ENCODE data around the gene KCNA1.

Gene KCNA1

GRCh38 chr12:4959381-4959780 is 49.7 kb downstream of the KCNA1 start:
- Histone ChIP-seq H3K79me2 (ENCODE audit: low read length) (no peaks in the 10 kb centered on the region), H3K9me3 (replicated peaks; ENCODE audit: insufficient read depth, low read length) (no peaks in the 10 kb centered on the region), H3K27me3 (replicated peaks; ENCODE audit: insufficient read depth, low read length) (no peaks in the 10 kb centered on the region), H3K4me3 (ENCODE audit: low read length) (no peak overlapping the region), H4K20me1 (ENCODE audit: insufficient read depth, low read length) (no peaks in the 10 kb centered on the region), H3F3A (ENCODE audit: insufficient read depth, low read length) (no peaks in the 10 kb centered on the region), H3K4me1 (ENCODE audit: low read length) (no peaks in the 10 kb centered on the region), H3K9ac (ENCODE audit: low read length) (no peak overlapping the region), H2AFZ (ENCODE audit: low read length) (no peak overlapping the region), H3K27ac (ENCODE audit: low read length) (no peak overlapping the region), H3K36me3 (replicated peaks; ENCODE audit: insufficient read depth, low read length) (no peaks in the 10 kb centered on the region), H3K9me2 (replicated peaks; ENCODE audit: insufficient read depth, low read length) (no peaks in the 10 kb centered on the region), H3K4me2 (ENCODE audit: low read depth, low read length) (no peak overlapping the region)
- TF ChIP-seq EZH2 (optimal IDR thresholded peaks at IDR 0.05; ENCODE audit: low read depth, low read length) (no peak), CTCF (IDR thresholded peaks at IDR 0.05; ENCODE audit: low read length) (no peak)
- DNase-seq = no peak

- Histone ChIP-seq H3K4me2 (ENCODE audit: low read depth, low read length) (no peak overlapping the region), H3K4me3 (ENCODE audit: low read length) (no peak overlapping the region), H4K20me1 (ENCODE audit: insufficient read depth, low read length) (no peaks in the 10 kb centered on the region), H3K9me3 (replicated peaks; ENCODE audit: insufficient read depth, low read length) (no peaks in the 10 kb centered on the region), H3K36me3 (replicated peaks; ENCODE audit: insufficient read depth, low read length) (no peaks in the 10 kb centered on the region), H3K27ac (ENCODE audit: low read length) (no peak overlapping the region), H2AFZ (ENCODE audit: low read length) (no peak overlapping the region), H3K9ac (ENCODE audit: low read length) (no peak overlapping the region), H3K27me3 (replicated peaks; ENCODE audit: insufficient read depth, low read length) (no peaks in the 10 kb centered on the region), H3F3A (ENCODE audit: insufficient read depth, low read length) (no peaks in the 10 kb centered on the region), H3K79me2 (ENCODE audit: low read length) (no peaks in the 10 kb centered on the region), H3K9me2 (replicated peaks; ENCODE audit: insufficient read depth, low read length) (no peaks in the 10 kb centered on the region), H3K4me1 (ENCODE audit: low read length) (no peaks in the 10 kb centered on the region)
- no peak for DNase-seq
- no peak for TF ChIP-seq CTCF (IDR thresholded peaks at IDR 0.05; ENCODE audit: low read length)
- no peak for TF ChIP-seq EZH2 (optimal IDR thresholded peaks at IDR 0.05; ENCODE audit: low read depth, low read length)
- no peak for TF ChIP-seq EZH2phosphoT487 (IDR thresholded peaks at IDR 0.05; ENCODE audit: low read length)
Observed at GRCh38 chr12:4960030-4960429, 50.3 kb downstream of the KCNA1 start.

GRCh38 chr12:4960547-4960946 is 50.8 kb downstream of the KCNA1 start:
- H4K20me1 ChIP-seq (ENCODE audit: insufficient read depth, low read length) = no peaks in the 10 kb centered on the region
- no peaks in the 10 kb centered on the region for H3K79me2 ChIP-seq (ENCODE audit: low read length)
- H3K9me3 ChIP-seq (replicated peaks; ENCODE audit: insufficient read depth, low read length) = no peaks in the 10 kb centered on the region
- H3K4me3 ChIP-seq (ENCODE audit: low read length) = no peak overlapping the region
- no peak for TF ChIP-seq EZH2phosphoT487 (IDR thresholded peaks at IDR 0.05; ENCODE audit: low read length)
- no peak for TF ChIP-seq EZH2 (optimal IDR thresholded peaks at IDR 0.05; ENCODE audit: low read depth, low read length)
- TF ChIP-seq CTCF (IDR thresholded peaks at IDR 0.05; ENCODE audit: low read length) = no peak
- H3K4me2 ChIP-seq (ENCODE audit: low read depth, low read length) = no peak overlapping the region
- H3K27ac ChIP-seq (ENCODE audit: low read length) = no peak overlapping the region
- no peaks in the 10 kb centered on the region for H3K27me3 ChIP-seq (replicated peaks; ENCODE audit: insufficient read depth, low read length)
- H3K9ac ChIP-seq (ENCODE audit: low read length) = no peak overlapping the region
- no peak overlapping the region for H2AFZ ChIP-seq (ENCODE audit: low read length)
- no peaks in the 10 kb centered on the region for H3K36me3 ChIP-seq (replicated peaks; ENCODE audit: insufficient read depth, low read length)
- no peaks in the 10 kb centered on the region for H3K4me1 ChIP-seq (ENCODE audit: low read length)
- H3K9me2 ChIP-seq (replicated peaks; ENCODE audit: insufficient read depth, low read length) = no peaks in the 10 kb centered on the region
- H3F3A ChIP-seq (ENCODE audit: insufficient read depth, low read length) = no peaks in the 10 kb centered on the region
- no peak for DNase-seq
